Measurements from ENCODE around the gene ARMC7.

DNA sequence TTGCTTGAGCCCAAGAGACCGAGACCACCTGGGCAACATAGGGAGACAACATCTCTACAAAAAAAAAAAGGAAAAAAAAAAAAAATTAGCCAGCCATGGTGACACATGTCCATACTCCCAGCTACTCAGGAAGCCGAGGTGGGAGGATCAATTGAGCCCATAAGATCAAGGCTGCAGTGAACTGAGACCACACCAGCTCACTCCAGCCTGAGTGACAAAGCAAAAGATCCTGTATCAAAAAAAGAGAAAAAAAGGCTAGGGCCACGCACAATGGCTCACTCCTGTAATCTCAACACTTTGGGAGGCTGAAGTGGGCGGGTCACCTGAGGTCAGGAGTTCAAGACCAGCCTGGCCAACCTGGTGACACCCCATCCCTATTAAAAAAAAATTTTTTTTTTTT lies 59.2 kb downstream of the ARMC7 start:
- TF ChIP-seq SUZ12 (IDR thresholded peaks at IDR 0.05; ENCODE audit: extremely low read depth, insufficient read depth, insufficient read length): no peak
- TF ChIP-seq YY1 (IDR thresholded peaks at IDR 0.05; ENCODE audit: insufficient read depth, insufficient read length): no peak

All from NT2/D1 (cell line).